ENCODE results near the gene MAN2B1.
"Not testable (repeated sequence)": the region's sequence is repeated elsewhere in the genome, so short reads cannot be mapped to it uniquely, and the experiment has no call there.

The MAN2B1 gene

DNA sequence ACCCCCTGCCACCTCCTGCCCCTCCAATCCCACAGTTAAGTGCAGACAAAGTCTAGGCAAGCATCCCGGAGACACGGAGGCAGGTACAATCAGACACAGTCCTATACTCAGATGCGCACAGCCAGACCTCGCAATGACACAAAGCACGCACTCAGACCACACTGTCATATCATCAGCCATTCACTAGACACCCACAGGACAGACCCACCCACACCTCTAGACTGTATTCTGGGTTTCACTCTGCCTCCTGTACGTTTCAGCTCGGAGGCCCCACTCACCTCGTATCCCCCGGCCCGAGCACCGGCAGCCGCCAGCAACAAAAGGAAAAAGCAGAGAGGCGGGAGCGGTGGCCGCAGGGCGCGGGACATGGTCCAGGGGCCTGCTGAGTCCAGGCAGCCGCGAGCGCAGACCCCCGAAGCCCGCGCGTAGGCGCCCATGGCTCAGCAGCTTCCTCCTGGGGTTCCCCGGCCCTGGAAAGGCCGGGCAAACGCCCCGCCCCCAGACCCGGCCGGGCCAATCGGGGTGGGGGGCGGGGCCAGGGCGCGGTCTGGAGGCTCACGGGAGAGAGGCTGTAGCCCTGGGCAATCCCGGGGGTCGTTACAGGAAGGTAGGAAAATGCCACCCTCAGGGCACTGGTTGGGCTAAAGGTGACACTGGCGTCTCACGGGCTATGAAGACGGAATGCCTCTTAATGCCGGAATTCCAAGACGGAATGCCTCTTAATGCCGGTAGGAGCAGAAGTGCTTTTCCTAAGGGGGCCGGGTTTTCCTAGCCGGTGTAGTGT, at the start of gene MAN2B1, which contains the start of gene WDR83:
Gene MAN2B1, minus strand, starts transcription at position 478 of the 784 bp plus-strand sequence. Its CDS starts 41 bp downstream, at position 437.
Gene WDR83, plus strand, starts transcription at position 543 of the 784 bp plus-strand sequence. CDS start 2,984 bp downstream, outside the sequence.
- TF ChIP-seq, protein P1, sequence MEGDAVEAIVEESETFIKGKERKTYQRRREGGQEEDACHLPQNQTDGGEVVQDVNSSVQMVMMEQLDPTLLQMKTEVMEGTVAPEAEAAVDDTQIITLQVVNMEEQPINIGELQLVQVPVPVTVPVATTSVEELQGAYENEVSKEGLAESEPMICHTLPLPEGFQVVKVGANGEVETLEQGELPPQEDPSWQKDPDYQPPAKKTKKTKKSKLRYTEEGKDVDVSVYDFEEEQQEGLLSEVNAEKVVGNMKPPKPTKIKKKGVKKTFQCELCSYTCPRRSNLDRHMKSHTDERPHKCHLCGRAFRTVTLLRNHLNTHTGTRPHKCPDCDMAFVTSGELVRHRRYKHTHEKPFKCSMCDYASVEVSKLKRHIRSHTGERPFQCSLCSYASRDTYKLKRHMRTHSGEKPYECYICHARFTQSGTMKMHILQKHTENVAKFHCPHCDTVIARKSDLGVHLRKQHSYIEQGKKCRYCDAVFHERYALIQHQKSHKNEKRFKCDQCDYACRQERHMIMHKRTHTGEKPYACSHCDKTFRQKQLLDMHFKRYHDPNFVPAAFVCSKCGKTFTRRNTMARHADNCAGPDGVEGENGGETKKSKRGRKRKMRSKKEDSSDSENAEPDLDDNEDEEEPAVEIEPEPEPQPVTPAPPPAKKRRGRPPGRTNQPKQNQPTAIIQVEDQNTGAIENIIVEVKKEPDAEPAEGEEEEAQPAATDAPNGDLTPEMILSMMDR (conservative IDR thresholded peaks at IDR 0.05; ENCODE audit: low read length), result no peak
- no peak for TF ChIP-seq EZH2phosphoT487 (IDR thresholded peaks at IDR 0.05; ENCODE audit: borderline replicate concordance)
- H3K4me1 ChIP-seq (ENCODE audit: insufficient read depth, low read length, poor library complexity, severe bottlenecking), result peaks cover 25% of the 10 kb centered on the region
- H3K36me3 ChIP-seq (ENCODE audit: insufficient read depth, low read length), result no peaks in the 10 kb centered on the region; the same call in 1 of the 2 replicates
- H3K9me3 ChIP-seq (ENCODE audit: insufficient read depth, low read depth, low read length), result no peaks in the 10 kb centered on the region
- no peaks in the 10 kb centered on the region for H3K9me2 ChIP-seq (replicated peaks; ENCODE audit: low read depth, low read length)
- H4K20me1 ChIP-seq (ENCODE audit: insufficient read depth, low read length, poor library complexity, severe bottlenecking), result peaks cover 13% of the 10 kb centered on the region
- H2AFZ ChIP-seq (ENCODE audit: low read length), result peak within 1 kb of the TSS; percentile 74
- no peaks in the 10 kb centered on the region for H3K27me3 ChIP-seq (ENCODE audit: insufficient read depth, low read length, poor library complexity, severe bottlenecking)
- no peaks in the 10 kb centered on the region for H3F3A ChIP-seq (ENCODE audit: low read depth)
- peak within 1 kb of the TSS; percentile 90 for H3K4me2 ChIP-seq (ENCODE audit: low read depth, low read length, poor library complexity, severe bottlenecking)
- peak within 1 kb of the TSS; percentile 86 for H3K9ac ChIP-seq (ENCODE audit: low read depth, low read length, poor library complexity, severe bottlenecking)
- peak within 1 kb of the TSS; percentile 89 for H3K4me3 ChIP-seq (ENCODE audit: low read length, poor library complexity, severe bottlenecking)
- peaks cover 38% of the 10 kb centered on the region for H3K79me2 ChIP-seq (ENCODE audit: insufficient read depth, low read length)

DNA sequence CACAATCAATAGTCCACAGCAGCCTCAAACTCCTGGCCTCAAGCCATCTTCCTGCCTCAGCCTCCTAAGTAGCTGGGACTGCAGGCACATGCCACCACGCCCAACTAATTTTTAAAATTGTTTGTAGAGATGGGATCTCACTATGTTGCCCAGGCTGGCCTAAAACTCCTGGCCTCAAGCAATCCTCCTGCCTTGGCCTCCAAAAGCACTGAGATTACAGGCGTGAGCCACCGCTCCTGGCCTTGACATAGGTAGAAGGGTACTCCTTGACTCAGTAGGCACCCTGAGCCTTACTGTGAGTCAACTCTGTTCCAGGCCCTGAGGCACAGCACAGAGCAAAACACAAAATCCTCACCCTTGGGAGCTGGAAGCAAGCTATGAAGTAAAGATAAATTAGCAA, 49.4 kb upstream of the MAN2B1 start:
- Histone ChIP-seq H3K4me2 (ENCODE audit: low read depth, low read length, poor library complexity, severe bottlenecking) (no peak overlapping the region), H3K4me3 (ENCODE audit: low read length, poor library complexity, severe bottlenecking) (no peak overlapping the region), H3K79me2 (ENCODE audit: insufficient read depth, low read length) (peaks cover 44% of the 10 kb centered on the region), H3K36me3 (ENCODE audit: insufficient read depth, low read length) (peaks cover 48% of the 10 kb centered on the region; the same call in 1 of the 2 replicates), H2AFZ (ENCODE audit: low read length) (no peak overlapping the region), H3K9me3 (ENCODE audit: insufficient read depth, low read depth, low read length) (no peaks in the 10 kb centered on the region), H3K9me2 (replicated peaks; ENCODE audit: low read depth, low read length) (no peaks in the 10 kb centered on the region), H3K9ac (ENCODE audit: low read depth, low read length, poor library complexity, severe bottlenecking) (no peak overlapping the region), H3K27me3 (ENCODE audit: insufficient read depth, low read length, poor library complexity, severe bottlenecking) (no peaks in the 10 kb centered on the region), H3F3A (ENCODE audit: low read depth) (no peaks in the 10 kb centered on the region), H3K4me1 (ENCODE audit: insufficient read depth, low read length, poor library complexity, severe bottlenecking) (peaks cover 6% of the 10 kb centered on the region), H4K20me1 (ENCODE audit: insufficient read depth, low read length, poor library complexity, severe bottlenecking) (peaks cover 31% of the 10 kb centered on the region)
- TF ChIP-seq EZH2phosphoT487 (IDR thresholded peaks at IDR 0.05; ENCODE audit: borderline replicate concordance), result no peak
- TF ChIP-seq, protein P1 (conservative IDR thresholded peaks at IDR 0.05; ENCODE audit: low read length), result no peak

DNA sequence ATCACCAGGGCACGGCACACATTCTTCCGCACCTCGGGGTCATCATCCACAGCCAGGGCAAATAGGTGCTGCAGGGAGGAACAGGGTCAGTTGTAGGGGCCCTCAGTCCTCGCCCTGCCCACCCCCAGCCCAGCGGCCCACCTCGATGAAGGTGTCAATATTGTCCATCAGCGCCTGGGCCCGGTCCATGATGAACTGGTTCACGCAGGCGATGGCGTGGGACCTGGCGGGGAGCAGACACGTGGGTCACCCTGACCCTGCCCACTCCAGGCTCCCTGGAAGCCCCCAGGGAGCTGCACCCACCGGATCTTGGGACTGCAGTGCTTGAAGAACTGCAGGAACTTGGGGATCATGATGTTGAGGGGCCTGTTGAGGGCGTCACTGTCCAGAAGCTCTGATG, 48.6 kb upstream of the MAN2B1 start:
- Histone ChIP-seq H3K9me2 (replicated peaks; ENCODE audit: low read depth, low read length) (no peaks in the 10 kb centered on the region), H3K9ac (ENCODE audit: low read depth, low read length, poor library complexity, severe bottlenecking) (no peak overlapping the region), H2AFZ (ENCODE audit: low read length) (no peak overlapping the region), H3K36me3 (ENCODE audit: insufficient read depth, low read length) (peaks cover 54% of the 10 kb centered on the region; the same call in 1 of the 2 replicates), H4K20me1 (ENCODE audit: insufficient read depth, low read length, poor library complexity, severe bottlenecking) (peaks cover 22% of the 10 kb centered on the region), H3K27me3 (ENCODE audit: insufficient read depth, low read length, poor library complexity, severe bottlenecking) (no peaks in the 10 kb centered on the region), H3K4me2 (ENCODE audit: low read depth, low read length, poor library complexity, severe bottlenecking) (no peak overlapping the region), H3K4me1 (ENCODE audit: insufficient read depth, low read length, poor library complexity, severe bottlenecking) (no peaks in the 10 kb centered on the region), H3K4me3 (ENCODE audit: low read length, poor library complexity, severe bottlenecking) (no peak overlapping the region), H3K79me2 (ENCODE audit: insufficient read depth, low read length) (peaks cover 36% of the 10 kb centered on the region), H3K9me3 (ENCODE audit: insufficient read depth, low read depth, low read length) (no peaks in the 10 kb centered on the region), H3F3A (ENCODE audit: low read depth) (no peaks in the 10 kb centered on the region)
- TF ChIP-seq, protein P1 (conservative IDR thresholded peaks at IDR 0.05; ENCODE audit: low read length), result no peak
- TF ChIP-seq EZH2phosphoT487 (IDR thresholded peaks at IDR 0.05; ENCODE audit: borderline replicate concordance), result no peak

DNA sequence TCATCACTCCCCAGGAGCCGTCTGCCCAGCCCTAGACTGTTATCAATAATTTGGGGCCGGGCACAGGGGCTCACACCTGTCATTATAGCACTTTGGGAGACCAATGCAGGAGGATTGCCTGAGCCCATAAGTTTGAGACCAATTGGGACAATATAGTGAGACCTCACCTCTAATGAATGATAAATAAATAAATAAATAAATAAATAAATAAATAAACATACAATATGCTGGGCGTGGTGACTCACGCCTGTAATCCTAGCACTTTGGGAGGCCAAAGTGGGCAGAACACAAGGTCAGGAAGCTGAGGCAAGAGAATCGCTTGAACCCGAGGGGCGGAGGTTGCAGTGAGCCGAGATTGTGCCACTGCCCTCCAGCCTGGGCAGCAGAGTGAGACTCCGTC, 46.8 kb upstream of the MAN2B1 start:
- Histone ChIP-seq H3K79me2 (ENCODE audit: insufficient read depth, low read length) (peaks cover 18% of the 10 kb centered on the region; the same call in 1 of the 2 replicates), H3K36me3 (ENCODE audit: insufficient read depth, low read length) (peaks cover 54% of the 10 kb centered on the region; the same call in 1 of the 2 replicates)
- not testable (repeated sequence) for H3K27me3 ChIP-seq (ENCODE audit: insufficient read depth, low read length, poor library complexity, severe bottlenecking); H3K4me2 ChIP-seq (ENCODE audit: low read depth, low read length, poor library complexity, severe bottlenecking); H3K9ac ChIP-seq (ENCODE audit: low read depth, low read length, poor library complexity, severe bottlenecking); H3K9me3 ChIP-seq (ENCODE audit: insufficient read depth, low read depth, low read length); H3K4me3 ChIP-seq (ENCODE audit: low read length, poor library complexity, severe bottlenecking); H3K9me2 ChIP-seq (replicated peaks; ENCODE audit: low read depth, low read length); H3F3A ChIP-seq (ENCODE audit: low read depth); H2AFZ ChIP-seq (ENCODE audit: low read length); H3K4me1 ChIP-seq (ENCODE audit: insufficient read depth, low read length, poor library complexity, severe bottlenecking); H4K20me1 ChIP-seq (ENCODE audit: insufficient read depth, low read length, poor library complexity, severe bottlenecking)

DNA sequence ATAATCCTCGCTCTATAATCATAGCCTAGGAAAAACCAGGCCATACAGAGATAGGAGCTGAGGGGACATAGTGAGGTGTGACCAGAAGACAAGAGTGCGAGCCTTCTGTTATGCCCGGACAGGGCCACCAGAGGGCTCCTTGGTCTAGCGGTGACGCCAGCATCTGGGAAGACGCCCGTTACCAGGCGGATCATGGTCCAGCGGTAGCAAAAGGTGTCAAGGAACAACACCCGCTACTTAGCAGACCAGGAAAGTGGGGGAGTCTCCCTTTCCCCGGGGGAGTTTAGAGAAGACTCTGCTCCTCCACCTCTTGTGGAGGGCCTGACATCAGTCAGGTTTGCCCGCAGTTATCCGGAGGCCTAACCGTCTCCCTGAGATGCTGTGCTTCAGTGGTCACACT, 45.5 kb upstream of the MAN2B1 start:
- not testable (repeated sequence) for H4K20me1 ChIP-seq (ENCODE audit: insufficient read depth, low read length, poor library complexity, severe bottlenecking); H3K9ac ChIP-seq (ENCODE audit: low read depth, low read length, poor library complexity, severe bottlenecking); H3K9me2 ChIP-seq (replicated peaks; ENCODE audit: low read depth, low read length); H3K9me3 ChIP-seq (ENCODE audit: insufficient read depth, low read depth, low read length); H3K4me3 ChIP-seq (ENCODE audit: low read length, poor library complexity, severe bottlenecking); H3F3A ChIP-seq (ENCODE audit: low read depth); H3K4me2 ChIP-seq (ENCODE audit: low read depth, low read length, poor library complexity, severe bottlenecking); H2AFZ ChIP-seq (ENCODE audit: low read length); H3K4me1 ChIP-seq (ENCODE audit: insufficient read depth, low read length, poor library complexity, severe bottlenecking); H3K27me3 ChIP-seq (ENCODE audit: insufficient read depth, low read length, poor library complexity, severe bottlenecking)
- H3K36me3 ChIP-seq (ENCODE audit: insufficient read depth, low read length), result peaks cover 57% of the 10 kb centered on the region; the same call in 1 of the 2 replicates
- peaks cover 12% of the 10 kb centered on the region; the same call in 1 of the 2 replicates for H3K79me2 ChIP-seq (ENCODE audit: insufficient read depth, low read length)
